ENCODE results near the gene PDE12. TPM values are rescaled to one million over a fixed set of nuclear protein-coding genes. Genes with fewer than 3 reads are reported as not detected.
A peak's percentile ranks its signal among the peaks of the same experiment; 100 is the strongest.

The PDE12 gene
- total RNA-seq, 4 donors from 2014 or later = 19.6 to 28.7 (median 25.0) TPM

- TF ChIP-seq, protein P1, sequence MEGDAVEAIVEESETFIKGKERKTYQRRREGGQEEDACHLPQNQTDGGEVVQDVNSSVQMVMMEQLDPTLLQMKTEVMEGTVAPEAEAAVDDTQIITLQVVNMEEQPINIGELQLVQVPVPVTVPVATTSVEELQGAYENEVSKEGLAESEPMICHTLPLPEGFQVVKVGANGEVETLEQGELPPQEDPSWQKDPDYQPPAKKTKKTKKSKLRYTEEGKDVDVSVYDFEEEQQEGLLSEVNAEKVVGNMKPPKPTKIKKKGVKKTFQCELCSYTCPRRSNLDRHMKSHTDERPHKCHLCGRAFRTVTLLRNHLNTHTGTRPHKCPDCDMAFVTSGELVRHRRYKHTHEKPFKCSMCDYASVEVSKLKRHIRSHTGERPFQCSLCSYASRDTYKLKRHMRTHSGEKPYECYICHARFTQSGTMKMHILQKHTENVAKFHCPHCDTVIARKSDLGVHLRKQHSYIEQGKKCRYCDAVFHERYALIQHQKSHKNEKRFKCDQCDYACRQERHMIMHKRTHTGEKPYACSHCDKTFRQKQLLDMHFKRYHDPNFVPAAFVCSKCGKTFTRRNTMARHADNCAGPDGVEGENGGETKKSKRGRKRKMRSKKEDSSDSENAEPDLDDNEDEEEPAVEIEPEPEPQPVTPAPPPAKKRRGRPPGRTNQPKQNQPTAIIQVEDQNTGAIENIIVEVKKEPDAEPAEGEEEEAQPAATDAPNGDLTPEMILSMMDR (IDR thresholded peaks at IDR 0.05) = no peak
- no peak for TF ChIP-seq POLR2AphosphoS5 (IDR thresholded peaks at IDR 0.05)
- no peak for TF ChIP-seq EP300 (IDR thresholded peaks at IDR 0.05)
- no peak for TF ChIP-seq POLR2A (IDR thresholded peaks at IDR 0.05)
- Histone ChIP-seq H3K4me3 (peak overlapping the region; percentile 79), H3K27ac (peak overlapping the region; percentile 93), H3K27me3 (no peaks in the 10 kb centered on the region), H3K36me3 (peaks cover 12% of the 10 kb centered on the region), H3K9me3 (no peaks in the 10 kb centered on the region), H3K4me1 (peaks cover 44% of the 10 kb centered on the region)
- WGBS = 0% methylated on average over 18 of the region's 54 CpGs
- DNase-seq (ENCODE audit: low spot score in 2 of 2) = peak; percentile 72 to 81
Measured at GRCh38 chr3:57556459-57557084, 498 bp downstream of the PDE12 start.

- peak overlapping the region; percentile 93 for H3K27ac ChIP-seq
- WGBS = 0% methylated on average over 7 of the region's 29 CpGs
- H3K4me3 ChIP-seq = peak overlapping the region; percentile 79
- TF ChIP-seq, protein P1 (IDR thresholded peaks at IDR 0.05) = no peak
- TF ChIP-seq POLR2AphosphoS5 (IDR thresholded peaks at IDR 0.05) (no peak), POLR2A (IDR thresholded peaks at IDR 0.05) (no peak), EP300 (IDR thresholded peaks at IDR 0.05) (no peak)
- peaks cover 44% of the 10 kb centered on the region for H3K4me1 ChIP-seq
- peaks cover 12% of the 10 kb centered on the region for H3K36me3 ChIP-seq
- H3K9me3 ChIP-seq = no peaks in the 10 kb centered on the region
- DNase-seq (ENCODE audit: low spot score in 2 of 2) = no peak
- no peaks in the 10 kb centered on the region for H3K27me3 ChIP-seq
Measured at GRCh38 chr3:57557085-57557537, 1.0 kb downstream of the PDE12 start.

- H3K27me3 ChIP-seq = no peaks in the 10 kb centered on the region
- WGBS = 95% methylated on average over 1 of the region's 1 CpG
- TF ChIP-seq EP300 (IDR thresholded peaks at IDR 0.05) (no peak), POLR2A (IDR thresholded peaks at IDR 0.05) (no peak), POLR2AphosphoS5 (IDR thresholded peaks at IDR 0.05) (no peak)
- H3K27ac ChIP-seq = no peak overlapping the region
- peaks cover 44% of the 10 kb centered on the region for H3K4me1 ChIP-seq
- H3K9me3 ChIP-seq = no peaks in the 10 kb centered on the region
- no peak overlapping the region for H3K4me3 ChIP-seq
- no peak for DNase-seq (ENCODE audit: low spot score in 2 of 2)
- H3K36me3 ChIP-seq = peaks cover 22% of the 10 kb centered on the region
Measured at GRCh38 chr3:57559526-57559925, 3.5 kb downstream of the PDE12 start.

GRCh38 chr3:57569859-57570450 is 13.9 kb downstream of the PDE12 start:
- Histone ChIP-seq H3K4me3 (no peak overlapping the region), H3K27me3 (no peaks in the 10 kb centered on the region), H3K4me1 (no peaks in the 10 kb centered on the region), H3K36me3 (peaks cover 65% of the 10 kb centered on the region), H3K27ac (no peak overlapping the region), H3K9me3 (no peaks in the 10 kb centered on the region)
- TF ChIP-seq POLR2A (IDR thresholded peaks at IDR 0.05) (no peak), POLR2AphosphoS5 (IDR thresholded peaks at IDR 0.05) (no peak), EP300 (IDR thresholded peaks at IDR 0.05) (no peak)
- TF ChIP-seq, protein P1 (IDR thresholded peaks at IDR 0.05) = no peak
- WGBS = 74% methylated on average over 6 of the region's 6 CpGs
- no peak for DNase-seq (ENCODE audit: low spot score in 2 of 2)

- Histone ChIP-seq H3K4me3 (no peak overlapping the region), H3K4me1 (no peaks in the 10 kb centered on the region), H3K27me3 (no peaks in the 10 kb centered on the region), H3K27ac (no peak overlapping the region), H3K36me3 (peaks cover 66% of the 10 kb centered on the region), H3K9me3 (no peaks in the 10 kb centered on the region)
- DNase-seq (ENCODE audit: low spot score in 2 of 2) = no peak
- TF ChIP-seq, protein P1 (IDR thresholded peaks at IDR 0.05) = no peak
- TF ChIP-seq EP300 (IDR thresholded peaks at IDR 0.05) (no peak), POLR2A (IDR thresholded peaks at IDR 0.05) (no peak), POLR2AphosphoS5 (IDR thresholded peaks at IDR 0.05) (no peak)
- 95% methylated on average over 2 of the region's 2 CpGs for whole genome bisulfite sequencing
Measured at GRCh38 chr3:57570878-57571277, 14.8 kb downstream of the PDE12 start.
